Measurements from ENCODE around the gene TMEM165. TPM values are rescaled to one million over a fixed set of nuclear protein-coding genes. Genes with fewer than 3 reads are reported as not detected.

TMEM165 gene
- total RNA-seq, 1 experiment from 2014 or later, result 134 TPM

- DNase-seq (ENCODE audit: low read depth), result no peak
These were observed 29.1 kb upstream of the TMEM165 start for GRCh38 chr4:55366621-55367020.

- no peak for DNase-seq (ENCODE audit: low read depth)
These were observed 28.6 kb upstream of the TMEM165 start for GRCh38 chr4:55367084-55367722.

- no peak for DNase-seq (ENCODE audit: low read depth)
These were observed 25.8 kb upstream of the TMEM165 start for GRCh38 chr4:55369968-55370367.

- DNase-seq (ENCODE audit: low read depth), result peak; percentile 29
These were observed 23.5 kb upstream of the TMEM165 start for GRCh38 chr4:55372259-55372658.

GRCh38 chr4:55373461-55373860 lies 22.3 kb upstream of the TMEM165 start:
- no peak for DNase-seq (ENCODE audit: low read depth)

- DNase-seq (ENCODE audit: low read depth), result no peak
These were observed 19.1 kb upstream of the TMEM165 start for GRCh38 chr4:55376698-55377097.

- DNase-seq (ENCODE audit: low read depth), result no peak
These were observed 16.9 kb upstream of the TMEM165 start for GRCh38 chr4:55378617-55379467.

GRCh38 chr4:55380576-55380975 lies 15.2 kb upstream of the TMEM165 start:
- no peak for DNase-seq (ENCODE audit: low read depth)

- no peak for DNase-seq (ENCODE audit: low read depth)
These were observed 14.3 kb upstream of the TMEM165 start for GRCh38 chr4:55381502-55381901.

- no peak for DNase-seq (ENCODE audit: low read depth)
These were observed 13.2 kb upstream of the TMEM165 start for GRCh38 chr4:55382488-55383003.

GRCh38 chr4:55385201-55385649 lies 10.5 kb upstream of the TMEM165 start:
- no peak for DNase-seq (ENCODE audit: low read depth)

- DNase-seq (ENCODE audit: low read depth), result no peak
These were observed 9.7 kb upstream of the TMEM165 start for GRCh38 chr4:55386073-55386472.

- no peak for DNase-seq (ENCODE audit: low read depth)
These were observed 8.9 kb upstream of the TMEM165 start for GRCh38 chr4:55386840-55387239.

- peak; percentile 34 for DNase-seq (ENCODE audit: low read depth)
These were observed 2.1 kb upstream of the TMEM165 start for GRCh38 chr4:55393461-55394320.

GRCh38 chr4:55395218-55395528 lies 584 bp upstream of the TMEM165 start:
- DNase-seq (ENCODE audit: low read depth), result no peak

- peak; percentile 45 for DNase-seq (ENCODE audit: low read depth)
These were observed 760 bp downstream of the TMEM165 start for GRCh38 chr4:55396308-55397125.

- DNase-seq (ENCODE audit: low read depth), result no peak
These were observed 1.3 kb downstream of the TMEM165 start for GRCh38 chr4:55397126-55397436.

GRCh38 chr4:55397520-55398321 lies 2.0 kb downstream of the TMEM165 start:
- DNase-seq (ENCODE audit: low read depth), result peak; percentile 18

- no peak for DNase-seq (ENCODE audit: low read depth)
These were observed 2.7 kb downstream of the TMEM165 start for GRCh38 chr4:55398461-55398860.

- no peak for DNase-seq (ENCODE audit: low read depth)
These were observed 3.2 kb downstream of the TMEM165 start for GRCh38 chr4:55398966-55399365.
